PFSK-1 (cell line): ENCODE results near the gene PMPCA.

ENCODE experiments used
- TAF1 ChIP-seq: IDR thresholded peaks from 2 replicates; pipeline ENCODE4 v1.6.1; 2012; ENCODE audit warnings: low read length, control low read depth, borderline replicate concordance; ENCODE audit not compliant: insufficient read depth
- TF ChIP-seq, protein P1 (sequence below), 2 experiments: IDR thresholded peaks; 2 replicates each; pipeline versions ENCODE4 v1.6.1 to v1.8.0; 2011 to 2012; ENCODE audit warnings: low read depth in 2 of 2, low read length in 2 of 2, control low read depth in 1 of 2, inconsistent platforms in 1 of 2, mild to moderate bottlenecking in 1 of 2, moderate library complexity in 1 of 2; ENCODE audit not compliant: insufficient read depth in 1 of 2

DNA sequence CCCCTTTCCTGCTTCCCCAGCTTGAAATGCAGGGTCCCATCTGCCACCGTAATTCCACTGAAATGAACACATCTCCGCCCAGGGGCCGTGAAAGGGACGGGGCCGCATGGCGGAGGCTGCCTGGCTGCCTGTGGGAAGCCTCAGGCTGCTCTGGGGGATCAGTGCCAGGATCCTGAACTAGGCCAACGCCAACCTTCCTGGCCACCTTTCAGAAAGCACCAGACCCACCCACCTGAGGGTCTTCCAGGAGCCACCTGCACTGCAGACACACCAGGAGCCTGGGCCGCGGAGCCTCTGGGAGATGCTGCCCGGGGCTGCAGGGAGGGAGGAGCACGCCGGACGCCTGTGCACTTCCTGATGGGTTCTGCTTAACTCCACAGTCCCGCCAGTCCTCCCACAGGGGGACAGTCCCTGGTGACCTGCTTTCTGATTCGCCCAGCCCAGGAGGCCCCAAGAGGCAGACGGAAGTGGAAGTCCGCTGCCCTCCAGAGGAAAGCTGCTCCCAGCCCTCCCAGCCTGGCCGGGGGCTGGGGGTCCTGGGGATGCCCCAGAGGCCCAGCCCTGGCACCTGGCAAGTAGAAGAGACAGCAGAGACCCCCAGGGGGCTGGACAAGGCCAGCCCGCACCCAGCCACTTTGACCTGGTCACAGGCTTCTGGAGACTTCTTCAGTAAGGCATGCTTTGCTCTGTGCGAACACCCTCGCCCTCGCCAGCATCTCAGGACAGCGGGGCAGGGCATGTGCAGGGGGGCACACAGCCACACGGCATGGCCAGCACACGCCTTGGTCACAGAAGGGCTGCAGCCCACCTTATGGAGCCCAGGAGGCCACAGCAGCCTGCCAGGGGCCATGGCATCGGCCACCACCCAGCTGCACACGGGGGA is 36.9 kb upstream of the PMPCA start, which contains the start of gene CARD9:
- TF ChIP-seq, protein P1, sequence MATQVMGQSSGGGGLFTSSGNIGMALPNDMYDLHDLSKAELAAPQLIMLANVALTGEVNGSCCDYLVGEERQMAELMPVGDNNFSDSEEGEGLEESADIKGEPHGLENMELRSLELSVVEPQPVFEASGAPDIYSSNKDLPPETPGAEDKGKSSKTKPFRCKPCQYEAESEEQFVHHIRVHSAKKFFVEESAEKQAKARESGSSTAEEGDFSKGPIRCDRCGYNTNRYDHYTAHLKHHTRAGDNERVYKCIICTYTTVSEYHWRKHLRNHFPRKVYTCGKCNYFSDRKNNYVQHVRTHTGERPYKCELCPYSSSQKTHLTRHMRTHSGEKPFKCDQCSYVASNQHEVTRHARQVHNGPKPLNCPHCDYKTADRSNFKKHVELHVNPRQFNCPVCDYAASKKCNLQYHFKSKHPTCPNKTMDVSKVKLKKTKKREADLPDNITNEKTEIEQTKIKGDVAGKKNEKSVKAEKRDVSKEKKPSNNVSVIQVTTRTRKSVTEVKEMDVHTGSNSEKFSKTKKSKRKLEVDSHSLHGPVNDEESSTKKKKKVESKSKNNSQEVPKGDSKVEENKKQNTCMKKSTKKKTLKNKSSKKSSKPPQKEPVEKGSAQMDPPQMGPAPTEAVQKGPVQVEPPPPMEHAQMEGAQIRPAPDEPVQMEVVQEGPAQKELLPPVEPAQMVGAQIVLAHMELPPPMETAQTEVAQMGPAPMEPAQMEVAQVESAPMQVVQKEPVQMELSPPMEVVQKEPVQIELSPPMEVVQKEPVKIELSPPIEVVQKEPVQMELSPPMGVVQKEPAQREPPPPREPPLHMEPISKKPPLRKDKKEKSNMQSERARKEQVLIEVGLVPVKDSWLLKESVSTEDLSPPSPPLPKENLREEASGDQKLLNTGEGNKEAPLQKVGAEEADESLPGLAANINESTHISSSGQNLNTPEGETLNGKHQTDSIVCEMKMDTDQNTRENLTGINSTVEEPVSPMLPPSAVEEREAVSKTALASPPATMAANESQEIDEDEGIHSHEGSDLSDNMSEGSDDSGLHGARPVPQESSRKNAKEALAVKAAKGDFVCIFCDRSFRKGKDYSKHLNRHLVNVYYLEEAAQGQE (IDR thresholded peaks at IDR 0.05; ENCODE audit: insufficient read depth in 1 of 2, low read depth in 2 of 2, low read length in 2 of 2), result no peak
- no peak for TF ChIP-seq TAF1
